Esophagus squamous epithelium (tissue), 4 donors: ENCODE data around the gene IZUMO1.

Experiments
- CTCF ChIP-seq, 6 experiments: fragments of 450-650 bp in 4 of 6; fragments of 200-600 bp in 2 of 6; sonication (generic) in 2 of 6; IDR thresholded peaks; one replicate each; pipeline ENCODE4 v1.5.1; 2016 to 2019; ENCODE audit warnings: antibody characterized with exemption in 6 of 6, mild to moderate bottlenecking in 4 of 6, moderate library complexity in 4 of 6
- POLR2A ChIP-seq, 4 donors: fragments of 450-650 bp; IDR thresholded peaks; one replicate each; pipeline ENCODE4 v1.6.1; 2017; ENCODE audit warnings: antibody characterized with exemption in 4 of 4, mild to moderate bottlenecking in 4 of 4, moderate library complexity in 3 of 4

- no peak for TF ChIP-seq CTCF (IDR thresholded peaks at IDR 0.05)
- TF ChIP-seq POLR2A (IDR thresholded peaks at IDR 0.05), result no peak
Measured at GRCh38 chr19:48795685-48796070, 49.0 kb upstream of the IZUMO1 start.
